Natural killer cell (primary cell): ENCODE measurements around the gene XRRA1. TPM values are rescaled to one million over a fixed set of nuclear protein-coding genes. Genes with fewer than 3 reads are reported as not detected.

ENCODE experiments used
- ATAC-seq, 3 donors: fragments of 150-1000 bp in 2 of 3; fragments of 200-7000 bp in 1 of 3; cut with Tn5 transposase; 1 replicate in 1 of 3; 2 replicates in 2 of 3; pipeline ENCODE4 v1.10.0; 2021; ENCODE audit warnings: mild to moderate bottlenecking in 2 of 3, moderate library complexity in 2 of 3
- DNase-seq, 2 donors: peaks; one replicate each; pipeline versions ENCODE4 v3.0.0 to v3.0.0-alpha.2; 2013 to 2021; ENCODE audit warnings: mixed read lengths in 1 of 2
- H3K27ac ChIP-seq: one replicate; pipeline ENCODE4 v1.5.1; 2013; ENCODE audit warnings: mild to moderate bottlenecking, low read length
- H3K27me3 ChIP-seq: one replicate; pipeline ENCODE4 v1.6.1; 2013; ENCODE audit warnings: low read length; ENCODE audit not compliant: control insufficient read depth, insufficient read depth
- H3K36me3 ChIP-seq: one replicate; pipeline ENCODE4 v1.6.1; 2013; ENCODE audit warnings: low read length; ENCODE audit not compliant: control insufficient read depth, insufficient read depth
- H3K4me1 ChIP-seq: one replicate; pipeline ENCODE4 v1.6.1; 2013; ENCODE audit warnings: low read length; ENCODE audit not compliant: control insufficient read depth, insufficient read depth
- H3K4me3 ChIP-seq: one replicate; pipeline ENCODE4 v1.5.1; 2013; ENCODE audit warnings: low read length
- H3K9me3 ChIP-seq: one replicate; pipeline ENCODE4 v1.6.1; 2013; ENCODE audit warnings: low read length; ENCODE audit not compliant: control insufficient read depth, insufficient read depth
- H3K27ac Mint-ChIP-seq, 2 donors: one replicate each; pipeline ENCODE4 v1.8.0; 2022; ENCODE audit warnings: mild to moderate bottlenecking in 2 of 2, mixed read lengths in 2 of 2, moderate library complexity in 1 of 2
- H3K27me3 Mint-ChIP-seq, 2 donors: one replicate each; pipeline ENCODE4 v1.8.0; 2022; ENCODE audit warnings: low read depth in 2 of 2, mixed read lengths in 2 of 2
- H3K36me3 Mint-ChIP-seq: one replicate; pipeline ENCODE4 v1.8.0; 2022; ENCODE audit warnings: mixed read lengths
- H3K4me1 Mint-ChIP-seq, 2 donors: one replicate each; pipeline ENCODE4 v1.8.0; 2022; ENCODE audit warnings: mixed read lengths in 2 of 2
- H3K4me3 Mint-ChIP-seq: one replicate; pipeline ENCODE4 v1.8.0; 2022; ENCODE audit warnings: mild to moderate bottlenecking, moderate library complexity, mixed read lengths
- H3K9me3 Mint-ChIP-seq, 2 donors: one replicate each; pipeline ENCODE4 v1.8.0; 2022; ENCODE audit warnings: mixed read lengths in 2 of 2
- CTCF ChIP-seq: fragments of 200-600 bp; IDR thresholded peaks from one replicate; pipeline ENCODE4 v1.8.0; 2022; ENCODE audit warnings: antibody characterized with exemption
- WGBS: methylation state at CpG from one replicate; pipeline ENCODE4 v1.1.7; 2013; ENCODE audit warnings: missing lambda C conversion rate; ENCODE audit not compliant: insufficient coverage; 5-methylcytosine and 5-hydroxymethylcytosine counted together
- intact Hi-C: fragments of 100-400 bp; cut with micrococcal nuclease; formaldehyde crosslinking; loops from one replicate; pipeline ENCODE4 v1.14.2; 2022
- total RNA-seq, 4 donors: library from RNA; stranded (reverse); fragments of 120-200 nt in 1 of 4; gene quantifications; one replicate each; pipeline versions ENCODE4 v1.2.3 to v1.2.4, GENCODE V29; 2013 to 2022

The XRRA1 gene
- total RNA-seq, 3 donors from 2014 or later (not counting 1 experiment from before 2014, with no cell fraction given), result 12.7 to 14.3 (median 14.3) TPM

DNA sequence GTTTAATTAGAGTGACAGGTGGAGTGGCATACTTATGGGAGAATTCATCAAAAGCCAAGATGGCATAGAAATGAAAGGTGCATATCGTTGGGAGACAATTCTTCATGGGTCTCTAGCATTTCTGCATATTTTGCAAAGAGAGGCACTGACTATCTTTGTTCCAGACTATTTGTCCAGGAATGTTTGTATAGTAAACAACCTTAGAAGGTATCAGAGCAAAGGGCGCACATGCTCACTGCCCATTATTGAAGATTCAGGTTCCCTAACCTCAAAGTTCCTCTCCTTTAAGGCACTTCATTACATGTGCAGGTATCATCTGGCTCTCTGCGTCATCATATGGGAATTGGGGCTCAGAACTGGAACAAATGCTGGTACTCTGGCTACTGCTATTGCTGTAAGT lies 35.2 kb upstream of the XRRA1 start:
- Mint-ChIP-seq H3K4me3 (no peak overlapping the region), H3K27ac (no peak overlapping the region), H3K27me3 (no peaks in the 10 kb centered on the region), H3K36me3 (no peaks in the 10 kb centered on the region), H3K9me3 (no peaks in the 10 kb centered on the region), H3K4me1 (peaks cover 2% of the 10 kb centered on the region in 2 donors)
- Histone ChIP-seq H3K27ac (no peak overlapping the region), H3K27me3 (no peaks in the 10 kb centered on the region), H3K36me3 (no peaks in the 10 kb centered on the region), H3K9me3 (no peaks in the 10 kb centered on the region), H3K4me3 (no peak overlapping the region), H3K4me1 (peaks cover 8% of the 10 kb centered on the region)
- no peak for TF ChIP-seq CTCF
- 100% methylated on average over 3 of the region's 3 CpGs for WGBS
- intact Hi-C loops, result no loop called here
- ATAC-seq (no peak), DNase-seq (no peak)

- no peak for TF ChIP-seq CTCF
- Histone ChIP-seq H3K27ac (no peak overlapping the region), H3K36me3 (peaks cover 11% of the 10 kb centered on the region), H3K27me3 (no peaks in the 10 kb centered on the region), H3K9me3 (no peaks in the 10 kb centered on the region), H3K4me1 (no peaks in the 10 kb centered on the region), H3K4me3 (no peak overlapping the region)
- intact Hi-C loops, result no loop called here
- H3K27ac Mint-ChIP-seq, result no peak overlapping the region
- no peaks in the 10 kb centered on the region for H3K36me3 Mint-ChIP-seq
- no peak overlapping the region for H3K4me3 Mint-ChIP-seq
- ATAC-seq (no peak), DNase-seq (no peak)
- no peaks in the 10 kb centered on the region for H3K9me3 Mint-ChIP-seq
- H3K4me1 Mint-ChIP-seq, result no peaks in the 10 kb centered on the region
- no peaks in the 10 kb centered on the region for H3K27me3 Mint-ChIP-seq
- WGBS, result no CpG with 5 or more reads among the region's 1 CpG
Measured at GRCh38 chr11:74981888-74982287, 33.0 kb upstream of the XRRA1 start.

GRCh38 chr11:74980634-74981033 lies 31.7 kb upstream of the XRRA1 start:
- WGBS, result 100% methylated on average over 1 of the region's 2 CpGs
- H3K36me3 ChIP-seq, result peaks cover 22% of the 10 kb centered on the region
- Mint-ChIP-seq H3K27ac (no peak overlapping the region), H3K36me3 (no peaks in the 10 kb centered on the region), H3K4me1 (no peaks in the 10 kb centered on the region), H3K4me3 (no peak overlapping the region), H3K27me3 (no peaks in the 10 kb centered on the region), H3K9me3 (no peaks in the 10 kb centered on the region)
- no peaks in the 10 kb centered on the region for H3K9me3 ChIP-seq
- no peak for TF ChIP-seq CTCF
- no peaks in the 10 kb centered on the region for H3K4me1 ChIP-seq
- H3K27ac ChIP-seq, result no peak overlapping the region
- ATAC-seq, result no peak
- no peak overlapping the region for H3K4me3 ChIP-seq
- no peak for DNase-seq
- no peaks in the 10 kb centered on the region for H3K27me3 ChIP-seq
- intact Hi-C loops, result no loop called here

DNA sequence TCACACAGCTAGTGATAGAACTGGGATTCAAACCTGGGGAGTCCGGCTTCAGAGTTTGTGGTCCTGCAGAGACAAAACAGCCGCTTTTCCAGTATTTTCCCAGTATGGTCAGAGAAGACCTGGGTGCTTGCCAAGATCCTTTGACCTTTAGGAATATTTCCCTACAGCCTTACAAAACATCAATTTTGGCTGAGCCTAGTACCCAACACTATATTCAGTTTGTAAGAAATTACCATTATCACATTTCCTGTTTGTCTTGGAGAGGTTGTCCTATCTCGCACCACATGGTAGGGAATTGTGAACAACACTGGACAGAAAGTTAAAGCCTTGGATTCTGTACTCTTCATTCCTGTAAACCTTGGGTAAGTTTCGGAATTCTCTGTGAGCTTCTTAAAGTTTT lies 29.1 kb upstream of the XRRA1 start:
- Histone ChIP-seq H3K4me3 (no peak overlapping the region), H3K27ac (no peak overlapping the region), H3K9me3 (no peaks in the 10 kb centered on the region), H3K4me1 (no peaks in the 10 kb centered on the region), H3K27me3 (no peaks in the 10 kb centered on the region), H3K36me3 (peaks cover 42% of the 10 kb centered on the region)
- intact Hi-C loops, result no loop called here
- H3K4me1 Mint-ChIP-seq, result peaks cover 18 to 19% of the 10 kb centered on the region in 2 donors
- H3K27me3 Mint-ChIP-seq, result no peaks in the 10 kb centered on the region
- ATAC-seq (no peak), DNase-seq (no peak)
- H3K9me3 Mint-ChIP-seq, result no peaks in the 10 kb centered on the region
- TF ChIP-seq CTCF, result no peak
- H3K4me3 Mint-ChIP-seq, result no peak overlapping the region
- no peak overlapping the region for H3K27ac Mint-ChIP-seq
- H3K36me3 Mint-ChIP-seq, result peaks cover 7% of the 10 kb centered on the region
- WGBS, result 96% methylated on average over 4 of the region's 4 CpGs
